Iris pigment epithelial cell (primary cell): ENCODE data around the gene WDFY4.

Experiments used
- DNase-seq: peaks from one replicate; pipeline ENCODE4 v3.0.0-alpha.2; 2011; ENCODE audit warnings: low read depth

Gene WDFY4

DNA sequence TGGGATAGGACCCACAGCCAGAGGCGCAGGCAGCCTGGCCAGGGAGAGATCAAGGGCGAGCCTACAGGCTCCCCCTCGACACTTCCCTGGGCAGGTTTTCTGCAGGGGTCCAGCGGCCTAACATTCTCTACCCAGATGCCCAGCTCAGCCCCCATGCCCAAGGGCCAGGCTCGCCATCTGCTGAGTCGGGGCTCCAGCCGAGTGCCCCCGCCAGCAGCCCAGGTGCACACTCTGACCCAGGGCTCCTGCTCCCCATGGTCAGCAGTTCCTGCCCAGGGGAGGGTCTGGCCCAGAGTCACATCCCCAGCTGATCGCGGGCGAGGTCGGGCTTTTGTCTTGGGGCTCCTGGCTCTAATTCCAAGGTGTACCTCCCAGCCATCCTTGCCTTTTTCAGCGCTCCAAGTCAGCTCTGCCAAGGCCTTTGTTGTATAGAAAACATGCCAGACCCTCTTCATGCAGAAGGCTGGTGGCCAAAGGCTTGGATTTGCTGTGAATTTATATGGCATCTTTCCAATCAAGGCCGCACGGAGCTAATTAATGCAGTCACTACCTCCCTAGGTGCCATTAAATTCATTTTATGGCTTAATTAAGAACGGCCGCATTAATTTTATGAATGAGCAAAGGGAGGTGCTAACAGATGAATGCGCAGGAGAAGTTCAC, 134.3 kb downstream of the WDFY4 start:
- DNase-seq: no peak

DNA sequence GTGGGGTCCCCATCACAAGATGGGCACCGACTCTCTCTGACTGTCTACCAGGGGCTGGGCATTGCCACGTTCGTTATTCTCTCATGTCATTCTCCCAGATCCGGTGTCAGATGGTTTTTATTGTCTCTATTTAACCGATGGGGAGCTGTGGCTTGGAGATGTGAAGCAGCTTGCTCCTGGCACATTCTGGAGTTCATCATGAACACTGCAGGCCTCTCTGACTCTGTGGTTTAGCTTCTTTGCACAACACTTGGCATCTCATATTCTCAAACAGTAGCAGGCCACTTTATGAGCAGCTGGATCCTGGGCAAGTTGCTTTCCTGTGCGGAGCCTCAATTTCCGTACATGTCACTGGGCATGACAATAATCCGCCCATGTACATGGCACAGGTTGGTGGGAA, 135.1 kb downstream of the WDFY4 start:
- no peak for DNase-seq

GRCh38 chr10:48820231-48820630, 135.6 kb downstream of the WDFY4 start:
- no peak for DNase-seq

DNA sequence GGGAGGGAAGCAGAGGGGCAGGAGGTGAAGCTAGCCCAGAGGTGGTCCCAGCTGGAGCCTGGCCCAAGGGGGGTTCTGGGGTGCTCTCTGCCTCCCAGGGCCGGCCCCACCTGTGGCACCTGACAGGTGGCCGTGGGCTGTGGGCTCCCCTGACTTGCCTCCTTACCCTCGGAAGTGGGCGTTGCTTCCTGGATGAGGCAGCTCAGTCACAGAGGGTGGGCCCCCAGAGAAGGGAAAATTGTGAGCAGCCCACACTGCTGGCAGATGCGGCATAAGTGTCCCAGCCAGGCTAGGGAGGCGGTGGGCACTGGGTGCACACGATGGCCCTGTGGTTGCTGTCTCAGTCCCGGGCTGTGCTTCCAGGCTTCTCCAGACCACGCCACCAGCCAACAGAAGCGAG, 136.0 kb downstream of the WDFY4 start:
- DNase-seq: no peak

DNA sequence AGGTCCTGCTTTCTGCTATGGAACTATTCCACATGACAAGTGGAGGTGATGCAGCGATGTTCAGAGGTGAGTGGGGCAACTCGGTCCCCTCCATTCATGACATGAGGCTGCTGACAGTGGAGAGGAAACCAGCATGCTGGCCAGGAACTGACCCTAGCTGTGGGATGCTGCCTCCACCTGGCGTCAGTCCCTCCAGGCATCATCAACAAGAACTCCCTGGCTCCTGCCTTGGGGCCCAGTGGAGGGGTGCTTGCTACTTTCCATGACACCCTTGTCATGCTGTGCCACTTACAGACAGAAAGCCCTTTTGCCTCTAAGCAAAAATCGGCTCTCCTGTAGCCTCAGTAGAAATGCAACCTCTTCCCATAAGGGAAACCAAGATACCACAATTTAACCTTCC, 136.4 kb downstream of the WDFY4 start:
- DNase-seq: no peak

GRCh38 chr10:48821692-48822091, 137.0 kb downstream of the WDFY4 start:
- no peak for DNase-seq

GRCh38 chr10:48833674-48834073, 149.0 kb downstream of the WDFY4 start:
- no peak for DNase-seq

DNA sequence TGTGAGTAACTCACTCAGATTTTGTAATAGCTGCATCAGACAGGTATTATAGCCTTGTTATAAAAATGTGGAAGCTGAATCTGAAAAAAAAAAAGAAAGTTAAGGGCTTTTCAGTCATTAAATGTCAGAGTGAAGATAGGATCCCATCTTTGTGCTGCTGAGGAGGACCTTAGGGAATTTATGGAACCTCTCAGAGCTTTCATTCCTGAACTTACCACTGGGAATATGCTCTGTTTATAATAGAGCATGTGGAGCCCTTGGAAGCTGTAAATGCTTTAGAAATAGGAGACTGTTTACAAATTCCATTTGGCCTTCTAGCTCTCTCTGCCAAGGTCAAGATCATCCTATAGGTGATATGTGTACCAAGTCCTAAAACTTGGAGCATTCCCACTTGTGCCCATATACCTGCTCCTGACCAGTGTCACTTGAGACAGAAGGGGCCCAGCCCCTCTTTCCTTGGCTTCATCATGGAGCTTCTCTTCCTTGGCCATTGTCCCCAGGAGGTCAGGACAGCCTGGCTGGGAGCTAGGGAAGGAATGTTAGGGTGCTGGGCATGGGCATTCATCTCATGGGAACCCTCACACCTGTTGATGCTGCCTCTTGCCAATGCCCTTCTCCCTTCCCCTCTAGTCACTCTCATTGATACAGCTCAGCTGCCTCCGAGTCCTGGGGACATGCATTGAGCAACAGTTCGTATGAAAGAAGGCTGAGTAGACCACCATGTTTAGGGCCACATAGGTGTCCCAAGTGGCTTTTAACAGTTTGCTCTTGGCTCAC, 149.7 kb downstream of the WDFY4 start:
- DNase-seq: no peak

DNA sequence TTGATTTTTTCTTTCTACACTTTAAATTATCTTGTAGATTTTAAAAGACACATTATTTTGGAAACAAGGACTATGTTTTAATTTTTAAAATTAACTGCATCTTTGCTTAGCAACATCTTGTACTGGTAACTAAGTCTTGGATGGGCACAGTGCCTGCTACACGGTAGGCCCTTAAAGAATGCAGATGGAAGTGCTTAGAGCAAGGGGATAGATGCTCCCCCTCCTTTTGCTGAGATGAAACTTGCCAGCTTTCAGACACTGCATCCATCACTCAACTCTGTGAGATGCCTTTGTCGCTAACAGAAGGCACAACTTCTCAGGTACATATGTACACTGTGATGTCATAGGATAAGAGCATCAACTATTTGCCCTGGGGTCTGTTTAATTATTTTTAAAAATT, 151.1 kb downstream of the WDFY4 start:
- no peak for DNase-seq

DNA sequence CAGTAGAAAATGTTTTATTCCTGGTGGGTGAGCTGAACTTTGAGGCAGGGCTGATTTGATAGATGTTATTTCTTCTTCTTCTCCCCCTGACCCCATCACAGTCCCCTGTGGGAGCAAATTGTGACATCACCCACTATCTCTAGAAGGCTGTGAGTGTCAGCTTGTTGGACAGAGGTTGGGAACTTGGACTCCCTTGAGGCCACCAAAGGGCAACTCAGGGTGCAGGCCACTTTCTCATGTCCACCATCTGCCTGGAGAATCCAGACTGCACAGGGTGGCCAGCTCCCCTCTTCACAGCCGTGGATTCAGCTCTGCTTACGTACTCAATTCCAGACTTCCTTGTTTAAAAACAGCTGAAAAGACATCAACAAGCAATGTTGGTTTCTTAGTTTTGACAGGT, 151.9 kb downstream of the WDFY4 start:
- no peak for DNase-seq

DNA sequence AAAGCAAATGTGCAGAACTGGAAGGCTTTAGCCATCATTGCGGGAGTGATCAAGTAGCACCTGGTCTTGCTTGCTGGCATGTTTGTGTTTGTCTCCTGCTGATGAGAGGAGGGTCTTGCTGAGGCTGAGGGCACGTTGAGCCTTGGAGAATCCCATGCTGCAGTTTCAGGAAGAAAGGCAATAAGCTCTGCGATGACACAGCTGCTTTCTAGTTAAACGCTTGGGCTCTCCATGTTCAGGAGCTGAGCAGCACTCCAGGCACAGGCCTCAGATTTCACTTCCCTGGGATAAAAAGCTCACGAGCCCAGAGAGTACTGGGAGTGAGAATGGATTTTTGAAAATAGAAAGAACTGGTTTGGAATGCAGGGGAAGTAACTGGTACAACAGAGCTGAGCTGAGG, 154.2 kb downstream of the WDFY4 start:
- DNase-seq: no peak

GRCh38 chr10:48839809-48840679, 155.4 kb downstream of the WDFY4 start:
- no peak for DNase-seq

- no peak for DNase-seq
Observed at GRCh38 chr10:48842231-48842630, 157.6 kb downstream of the WDFY4 start.

DNA sequence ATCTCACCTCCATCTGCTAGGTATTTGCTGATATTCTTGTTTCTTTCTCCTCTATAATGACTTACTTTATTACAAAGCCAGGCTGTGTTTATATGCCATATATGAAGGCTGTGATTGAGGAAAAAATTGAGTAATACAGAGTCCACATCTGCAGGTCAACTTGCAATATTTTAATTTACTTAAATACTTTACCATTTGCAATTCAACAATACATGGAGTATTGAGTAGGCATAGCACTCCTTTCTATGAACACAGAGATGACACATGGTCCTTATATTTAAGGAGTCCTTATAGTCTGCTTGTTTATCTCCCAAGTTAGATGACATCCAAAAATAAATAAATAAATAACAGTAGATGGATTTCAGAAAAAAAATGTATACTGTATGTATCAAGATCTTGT, 158.5 kb downstream of the WDFY4 start:
- no peak for DNase-seq

- no peak for DNase-seq
Observed at GRCh38 chr10:48844616-48845015, 159.9 kb downstream of the WDFY4 start.

DNA sequence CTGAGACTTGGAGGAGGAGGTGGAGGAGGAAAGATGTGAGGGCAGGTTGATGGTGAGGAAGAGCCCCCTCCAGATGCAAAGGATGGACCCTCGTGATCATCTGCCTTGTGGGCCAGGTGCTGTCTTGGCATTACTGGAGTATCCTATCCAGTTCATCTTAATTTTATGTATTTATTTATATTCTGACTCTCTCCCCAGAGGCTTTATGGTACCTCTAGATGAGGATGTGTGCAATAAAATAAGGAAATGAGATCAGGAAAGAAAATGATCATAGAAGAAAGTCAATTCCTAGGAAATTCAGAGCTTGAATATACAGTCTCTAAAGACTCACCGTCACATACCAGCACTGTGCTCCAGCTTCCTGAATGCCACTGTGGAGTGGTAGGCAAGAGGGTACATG, 160.8 kb downstream of the WDFY4 start:
- DNase-seq: no peak

GRCh38 chr10:48847691-48848090, 163.0 kb downstream of the WDFY4 start:
- no peak for DNase-seq

DNA sequence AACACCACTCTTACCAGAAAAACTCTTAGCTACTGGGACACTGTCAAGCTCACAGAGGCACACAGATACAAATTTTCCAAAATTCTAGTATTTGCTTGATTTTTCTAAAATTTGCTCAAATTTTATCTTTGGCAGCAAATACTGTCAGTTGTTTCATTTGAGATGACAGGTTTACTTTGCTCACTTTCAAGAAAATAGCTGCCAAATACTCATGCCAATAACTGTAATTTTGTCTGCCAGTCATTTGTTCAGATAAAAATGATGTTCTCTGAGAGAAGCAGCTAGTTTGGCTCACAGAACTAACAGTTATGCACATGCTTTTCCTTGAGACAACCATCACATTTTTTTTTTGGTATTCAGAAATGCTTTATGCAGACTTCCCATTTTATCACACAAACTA, 172.2 kb downstream of the WDFY4 start:
- no peak for DNase-seq

DNA sequence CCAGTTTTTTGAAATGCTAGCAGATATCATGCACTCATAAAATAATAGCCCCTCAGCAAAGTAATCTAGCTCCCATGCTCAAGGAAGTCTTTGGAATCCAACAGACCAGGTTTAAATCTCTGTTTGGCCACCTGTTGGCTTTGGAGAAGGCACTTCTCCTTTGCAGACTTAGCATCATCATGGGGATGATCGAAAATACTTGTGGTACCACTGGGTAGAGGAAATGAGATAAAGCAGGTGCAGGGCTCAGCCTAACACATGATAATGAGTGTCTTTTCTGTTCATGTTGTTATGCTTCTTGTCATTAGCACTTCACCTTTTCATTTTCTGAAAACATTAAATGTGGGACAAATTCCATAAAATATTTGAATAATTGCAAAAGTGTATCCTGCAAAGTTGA, 187.6 kb downstream of the WDFY4 start:
- no peak for DNase-seq

GRCh38 chr10:48878091-48878490, 193.4 kb downstream of the WDFY4 start:
- DNase-seq: no peak

DNA sequence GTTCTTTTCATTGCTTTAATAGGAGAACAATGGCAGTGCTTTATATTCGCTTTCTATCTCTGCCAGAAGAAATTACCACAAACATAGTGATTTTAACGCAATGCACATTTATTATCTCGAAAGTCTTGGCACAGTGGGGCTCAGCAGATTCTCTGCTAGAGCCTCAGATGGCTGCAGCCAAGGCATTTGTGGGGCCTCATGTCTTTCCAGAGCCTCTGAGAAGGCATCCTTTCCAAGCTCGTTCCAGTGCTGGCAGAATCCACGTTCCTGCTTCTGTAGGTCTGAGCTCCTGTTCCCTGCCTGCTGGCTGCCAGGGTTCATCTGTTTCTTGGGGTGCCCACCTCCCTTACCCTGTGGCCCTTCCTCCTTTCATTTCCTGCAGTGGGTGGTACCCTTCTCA, 194.8 kb downstream of the WDFY4 start:
- no peak for DNase-seq

DNA sequence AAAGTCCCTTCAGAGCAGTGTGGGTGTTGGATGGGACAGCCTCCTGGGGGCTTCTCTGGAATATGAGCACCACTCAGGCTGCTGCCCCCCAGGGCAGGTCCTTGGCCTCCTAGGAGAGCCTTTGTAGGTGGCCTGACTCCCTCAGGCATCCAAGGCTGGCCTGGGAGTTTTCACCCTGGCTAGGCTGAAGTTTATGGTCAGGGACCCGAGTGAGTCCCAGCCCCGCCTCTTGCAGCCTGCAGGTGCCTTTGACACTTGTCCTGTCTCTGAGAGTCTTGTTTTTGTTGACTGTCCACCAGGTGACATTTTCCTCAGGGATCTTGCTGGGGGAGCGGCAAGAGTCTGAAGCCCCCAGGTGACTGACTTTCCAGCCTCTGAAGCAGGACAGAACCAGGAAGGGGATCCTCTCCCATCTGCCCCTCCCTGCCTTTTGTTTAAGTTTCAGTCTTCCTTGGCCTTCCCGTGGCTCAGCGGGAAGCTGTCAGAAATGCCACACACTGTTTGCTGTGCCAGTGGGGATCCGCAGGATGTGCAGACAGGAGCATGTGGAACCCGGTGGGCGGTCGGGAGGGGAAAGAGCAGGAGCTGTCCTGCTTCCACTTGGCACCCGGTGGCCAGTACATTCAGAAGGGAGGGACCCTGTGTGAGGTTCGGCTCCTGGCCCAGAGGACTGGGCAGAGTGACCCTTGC, 195.5 kb downstream of the WDFY4 start:
- no peak for DNase-seq
